SK-N-SH (cell line): Measurements from ENCODE around the gene C2orf49. TPM values are rescaled to one million over a fixed set of nuclear protein-coding genes. Genes with fewer than 3 reads are reported as not detected.

Source experiments
- CTCF ChIA-PET: fragments of 300-600, 350-600 bp; formaldehyde crosslinking; extraction: SDS; loops from one replicate; lab custom pipeline; 2021; lab: Yijun Ruan, JAX
- POLR2A ChIA-PET: fragments of 350-600 bp; sonication (Branson Sonifier 250); formaldehyde crosslinking; extraction: SDS; loops from one replicate; lab custom pipeline; 2020; ENCODE audit warnings: antibody characterized with exemption, inconsistent platforms; lab: Yijun Ruan, JAX
- DNase-seq: peaks from one replicate; pipeline ENCODE4 v3.0.0; 2012
- H2AFZ ChIP-seq: fragments of 200-600 bp; sonication (generic); 2 replicates; pipeline ENCODE4 v1.8.1; 2016; ENCODE audit warnings: antibody characterized with exemption, mild to moderate bottlenecking, low read depth
- H3F3A ChIP-seq: fragments of 200-600 bp; sonication (generic); replicated peaks from 2 replicates; pipeline ENCODE3; 2016; ENCODE audit warnings: antibody characterized with exemption, mild to moderate bottlenecking; ENCODE audit not compliant: insufficient read depth
- H3K27ac ChIP-seq, 2 experiments: fragments of 200-500 bp in 1 of 2; fragments of 200-600 bp in 1 of 2; sonication (Bioruptor generic) in 1 of 2; sonication (generic), shearing (Covaris generic) in 1 of 2; 2 replicates each; pipeline versions ENCODE4 v1.5.1 to v1.6.1; 2014 to 2016; ENCODE audit warnings: low read depth in 2 of 2, inconsistent platforms in 1 of 2, low read length in 1 of 2, mild to moderate bottlenecking in 1 of 2, mixed read lengths in 1 of 2
- H3K27me3 ChIP-seq: fragments of 200-600 bp; sonication (generic), shearing (Covaris generic); 2 replicates; pipeline ENCODE4 v1.6.1; 2016; ENCODE audit warnings: mixed run types; ENCODE audit not compliant: insufficient read depth
- H3K36me3 ChIP-seq, 2 experiments: fragments of 200-500 bp in 1 of 2; fragments of 200-600 bp in 1 of 2; sonication (Bioruptor generic) in 1 of 2; sonication (generic) in 1 of 2; replicated peaks in 1 of 2; 2 replicates each; pipeline versions ENCODE3 to v1.5.1; 2014 to 2016; ENCODE audit warnings: low read length in 1 of 2, mild to moderate bottlenecking in 1 of 2; ENCODE audit not compliant: insufficient read depth in 2 of 2, control insufficient read depth in 1 of 2
- H3K4me1 ChIP-seq, 2 experiments: fragments of 200-500 bp in 1 of 2; fragments of 200-600 bp in 1 of 2; sonication (Bioruptor generic) in 1 of 2; sonication (generic), shearing (Covaris generic) in 1 of 2; 2 replicates each; pipeline versions ENCODE4 v1.5.1 to v1.6.1; 2014 to 2016; ENCODE audit warnings: low read depth in 1 of 2, low read length in 1 of 2, mixed run types in 1 of 2; ENCODE audit not compliant: insufficient read depth in 2 of 2, control insufficient read depth in 1 of 2
- H3K4me2 ChIP-seq: fragments of 200-600 bp; sonication (generic), shearing (Covaris generic); 2 replicates; pipeline ENCODE4 v1.6.1; 2017; ENCODE audit warnings: mixed run types
- H3K4me3 ChIP-seq, 2 experiments: fragments of 200-500 bp in 1 of 2; fragments of 200-600 bp in 1 of 2; sonication (Bioruptor generic) in 1 of 2; sonication (generic), shearing (Covaris generic) in 1 of 2; 2 replicates each; pipeline versions ENCODE4 v1.5.1 to v1.8.1; 2014 to 2016; ENCODE audit warnings: low read depth in 2 of 2, inconsistent platforms in 1 of 2, low read length in 1 of 2, mild to moderate bottlenecking in 1 of 2, mixed read lengths in 1 of 2, moderate library complexity in 1 of 2
- H3K79me2 ChIP-seq: fragments of 200-600 bp; sonication (generic); 2 replicates; pipeline ENCODE4 v1.8.1; 2017; ENCODE audit warnings: mild to moderate bottlenecking; ENCODE audit not compliant: insufficient read depth
- H3K9ac ChIP-seq: fragments of 200-600 bp; sonication (generic); 2 replicates; pipeline ENCODE4 v1.6.1; 2017; ENCODE audit warnings: mixed run types
- H3K9me2 ChIP-seq: fragments of 200-600 bp; sonication (generic); 2 replicates; pipeline ENCODE4 v1.6.1; 2017; ENCODE audit warnings: mixed run types
- H3K9me3 ChIP-seq: fragments of 200-600 bp; sonication (generic); 2 replicates; pipeline ENCODE4 v1.6.1; 2017; ENCODE audit warnings: mixed run types, mild to moderate bottlenecking, moderate library complexity
- H4K20me1 ChIP-seq: fragments of 200-600 bp; sonication (generic); 2 replicates; pipeline ENCODE4 v1.6.1; 2017; ENCODE audit warnings: mild to moderate bottlenecking, mixed run types; ENCODE audit not compliant: insufficient read depth
- CHD2 ChIP-seq: fragments of 150-350 bp; IDR thresholded peaks from 2 replicates; pipeline ENCODE4 v1.6.1; 2018; ENCODE audit warnings: low read length; ENCODE audit not compliant: partially characterized antibody
- CTCF ChIP-seq: fragments of 200-600 bp; sonication (generic); IDR thresholded peaks from 2 replicates; pipeline ENCODE4 v1.6.1; 2017; ENCODE audit warnings: antibody characterized with exemption, mild to moderate bottlenecking, moderate library complexity
- ELF1 ChIP-seq: IDR thresholded peaks from 2 replicates; pipeline ENCODE4 v1.4.0; 2012
- EP300 ChIP-seq, 2 experiments: IDR thresholded peaks; 2 replicates each; pipeline versions ENCODE4 v1.4.0 to v1.6.1; 2012; ENCODE audit warnings: borderline replicate concordance in 1 of 2, low read depth in 1 of 2, low read length in 1 of 2
- FOXJ3 ChIP-seq: sonication (generic); formaldehyde crosslinking; IDR thresholded peaks from 2 replicates; pipeline ENCODE4 v1.5.1; 2020; ENCODE audit warnings: mild to moderate bottlenecking, missing genetic modification reagents
- GABPA ChIP-seq: IDR thresholded peaks from 2 replicates; pipeline ENCODE4 v1.4.0; 2012; ENCODE audit warnings: low read depth, mild to moderate bottlenecking
- MEF2A ChIP-seq: IDR thresholded peaks from 2 replicates; pipeline ENCODE4 v1.4.0; 2012; ENCODE audit warnings: low read depth, borderline replicate concordance
- NFIC ChIP-seq: IDR thresholded peaks from 2 replicates; pipeline ENCODE4 v1.4.0; 2012; ENCODE audit warnings: borderline replicate concordance
- PBX3 ChIP-seq: IDR thresholded peaks from 2 replicates; pipeline ENCODE4; 2012
- RCOR1 ChIP-seq: fragments of 150-350 bp; IDR thresholded peaks from 2 replicates; pipeline ENCODE4 v1.6.1; 2017; ENCODE audit warnings: antibody characterized with exemption, low read length
- REST ChIP-seq: IDR thresholded peaks from 2 replicates; pipeline ENCODE4 v1.6.1; 2012; ENCODE audit warnings: mild to moderate bottlenecking, low read depth, low read length, moderate library complexity
- RXRA ChIP-seq: IDR thresholded peaks from 2 replicates; pipeline ENCODE4 v1.4.0; 2012; ENCODE audit warnings: low read depth, mild to moderate bottlenecking, borderline replicate concordance
- SIN3A ChIP-seq: IDR thresholded peaks from 2 replicates; pipeline ENCODE4 v1.6.1; 2012; ENCODE audit warnings: low read depth, mild to moderate bottlenecking, low read length, moderate library complexity, borderline replicate concordance
- SMC3 ChIP-seq: IDR thresholded peaks from 2 replicates; pipeline ENCODE4 v1.6.1; 2012; ENCODE audit warnings: low read depth, low read length, improper control_type of control experiment
- TAF1 ChIP-seq: IDR thresholded peaks from 2 replicates; pipeline ENCODE4 v1.6.1; 2012; ENCODE audit warnings: low read depth, mild to moderate bottlenecking, low read length, moderate library complexity, borderline replicate concordance
- TEAD4 ChIP-seq: IDR thresholded peaks from 2 replicates; pipeline ENCODE4 v1.4.0; 2012; ENCODE audit warnings: mild to moderate bottlenecking, borderline replicate concordance; ENCODE audit not compliant: insufficient read depth
- WGBS: methylation state at CpG from one replicate; pipeline ENCODE4 v1.1.6; 2017; ENCODE audit warnings: low lambda C conversion rate; 5-methylcytosine and 5-hydroxymethylcytosine counted together
- polyA plus RNA-seq, 3 experiments: library from polyadenylated mRNA; depleted of rRNA; stranded (reverse); fragments of >200 nt; gene quantifications; 2 replicates each; pipeline ENCODE4 v1.2.3, GENCODE V29; 2012
- TF ChIP-seq, protein P1 (sequence below): fragments of 150-350 bp; IDR thresholded peaks from 2 replicates; pipeline ENCODE4 v1.6.1; 2016; ENCODE audit warnings: mild to moderate bottlenecking, low read depth, low read length
- TF ChIP-seq, protein P2 (sequence below): IDR thresholded peaks from 2 replicates; pipeline ENCODE4 v1.4.0; 2012; ENCODE audit warnings: low read depth, borderline replicate concordance

The C2orf49 gene
- polyA plus RNA-seq, 1 of the 3 experiments (the other 2 are of a cell fraction): 7.6 TPM

GRCh38 chr2:105361102-105361889 is 24.0 kb downstream of the C2orf49 start (continued):
- no peak for TF ChIP-seq REST
- no peak for TF ChIP-seq PBX3
- TF ChIP-seq GABPA: no peak
- no peak for TF ChIP-seq EP300 (IDR thresholded peaks at IDR 0.05; ENCODE audit: borderline replicate concordance in 1 of 2, low read depth in 1 of 2, low read length in 1 of 2)
- no peak for TF ChIP-seq CTCF
- no peak for TF ChIP-seq ELF1
- no peak for TF ChIP-seq NFIC
- TF ChIP-seq SMC3: no peak
- TF ChIP-seq TEAD4: no peak
- TF ChIP-seq RCOR1: no peak
- TF ChIP-seq, all 33 proteins: peak for 0

DNA sequence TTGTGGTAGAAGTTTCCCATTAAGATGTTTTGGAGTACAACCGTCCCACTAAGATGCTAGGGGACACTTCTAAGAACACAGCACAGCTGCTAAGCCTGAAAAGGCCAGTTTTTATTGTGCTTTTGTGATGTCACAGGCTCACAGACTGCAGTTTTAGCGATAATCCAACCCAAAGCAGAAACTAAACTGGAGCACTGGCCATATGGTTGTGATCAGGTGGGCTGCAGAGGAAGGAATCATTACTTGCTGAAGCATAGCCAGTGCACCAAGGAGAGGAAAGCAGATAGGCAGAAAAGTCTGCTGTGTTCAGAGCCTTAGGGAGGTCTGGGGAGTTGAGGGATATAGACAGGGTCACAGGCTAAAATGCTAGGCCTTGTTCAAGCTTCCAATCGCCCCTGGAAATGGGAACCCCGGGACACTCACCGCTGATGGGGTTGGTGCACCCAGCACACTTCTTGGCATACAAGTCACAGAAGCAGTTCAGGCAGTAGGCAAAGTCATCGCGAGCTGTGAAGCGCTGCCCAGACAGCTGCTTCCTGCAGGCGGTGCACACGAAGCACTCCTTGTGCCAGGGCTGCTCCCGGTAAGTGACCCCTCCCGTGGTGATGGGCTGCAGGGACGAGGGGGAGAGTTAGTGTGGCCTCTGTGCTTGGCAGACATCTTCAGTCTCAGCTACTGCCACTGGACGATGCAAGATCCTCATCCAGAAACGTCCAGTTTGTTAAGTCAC is 25.7 kb downstream of the C2orf49 start:
- WGBS: 89% methylated on average over 12 of the region's 15 CpGs
- Histone ChIP-seq H3K4me3 (no peak overlapping the region), H3K9ac (no peak overlapping the region), H3K27me3 (no peaks in the 10 kb centered on the region), H3F3A (peaks cover 16% of the 10 kb centered on the region), H3K79me2 (peaks cover 4% of the 10 kb centered on the region; the same call in 1 of the 2 replicates), H4K20me1 (no peaks in the 10 kb centered on the region), H3K4me1 (no peaks in the 10 kb centered on the region; a peak in 1 of 4 replicates), H3K36me3 (peaks cover 44 to 62% of the 10 kb centered on the region in 2 experiments), H3K27ac (no peak overlapping the region), H3K4me2 (no peak overlapping the region), H2AFZ (no peak overlapping the region), H3K9me2 (no peaks in the 10 kb centered on the region), H3K9me3 (no peaks in the 10 kb centered on the region)
- ChIA-PET POLR2A (no interaction called here), CTCF (interaction anchor here (1.0 to 8.6 kb wide), 2 partner anchors 156 to 182 kb away, joined by 3 to 129 read pairs; no protein-coding TSS in a partner anchor)
- DNase-seq: no peak
- TF ChIP-seq EP300 (IDR thresholded peaks at IDR 0.05; ENCODE audit: borderline replicate concordance in 1 of 2, low read depth in 1 of 2, low read length in 1 of 2) (no peak), CHD2 (no peak), MEF2A (no peak), RXRA (no peak), SIN3A (no peak), RCOR1 (no peak), PBX3 (no peak), TAF1 (no peak), FOXJ3 (CRISPR knock-in tag) (no peak), TEAD4 (no peak)
- TF ChIP-seq, protein P1, sequence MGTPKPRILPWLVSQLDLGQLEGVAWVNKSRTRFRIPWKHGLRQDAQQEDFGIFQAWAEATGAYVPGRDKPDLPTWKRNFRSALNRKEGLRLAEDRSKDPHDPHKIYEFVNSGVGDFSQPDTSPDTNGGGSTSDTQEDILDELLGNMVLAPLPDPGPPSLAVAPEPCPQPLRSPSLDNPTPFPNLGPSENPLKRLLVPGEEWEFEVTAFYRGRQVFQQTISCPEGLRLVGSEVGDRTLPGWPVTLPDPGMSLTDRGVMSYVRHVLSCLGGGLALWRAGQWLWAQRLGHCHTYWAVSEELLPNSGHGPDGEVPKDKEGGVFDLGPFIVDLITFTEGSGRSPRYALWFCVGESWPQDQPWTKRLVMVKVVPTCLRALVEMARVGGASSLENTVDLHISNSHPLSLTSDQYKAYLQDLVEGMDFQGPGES: no peak
- TF ChIP-seq, protein P2, sequence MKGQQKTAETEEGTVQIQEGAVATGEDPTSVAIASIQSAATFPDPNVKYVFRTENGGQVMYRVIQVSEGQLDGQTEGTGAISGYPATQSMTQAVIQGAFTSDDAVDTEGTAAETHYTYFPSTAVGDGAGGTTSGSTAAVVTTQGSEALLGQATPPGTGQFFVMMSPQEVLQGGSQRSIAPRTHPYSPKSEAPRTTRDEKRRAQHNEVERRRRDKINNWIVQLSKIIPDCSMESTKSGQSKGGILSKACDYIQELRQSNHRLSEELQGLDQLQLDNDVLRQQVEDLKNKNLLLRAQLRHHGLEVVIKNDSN: no peak
